OCI-LY3 (cell line): ENCODE measurements around the gene ELF1.
"Not testable (repeated sequence)": the region's sequence is repeated elsewhere in the genome, so short reads cannot be mapped to it uniquely, and the experiment has no call there.

ENCODE experiments used
- H2AFZ ChIP-seq: fragments of 200-600, 300-600 bp; shearing (Covaris generic); 2 replicates; pipeline ENCODE4 v1.6.0; 2014; ENCODE audit warnings: antibody characterized with exemption, low read depth, low read length
- H3K27ac ChIP-seq: fragments of 200-600, 300-600 bp; sonication (generic); 2 replicates; pipeline ENCODE4 v1.5.1; 2014; ENCODE audit warnings: mild to moderate bottlenecking, low read length, moderate library complexity, mixed read lengths
- H3K27me3 ChIP-seq: fragments of 200-600, 300-600 bp; sonication (generic); 2 replicates; pipeline ENCODE4 v1.6.1; 2014; ENCODE audit warnings: low read depth, low read length, mixed read lengths
- H3K36me3 ChIP-seq: fragments of 200-600, 300-600 bp; sonication (generic); replicated peaks from 2 replicates; pipeline ENCODE3; 2014; ENCODE audit warnings: low read depth, low read length, mixed read lengths
- H3K4me1 ChIP-seq: fragments of 300-600, 200-600 bp; sonication (generic); 2 replicates; pipeline ENCODE4 v1.6.1; 2014; ENCODE audit warnings: low read length, mixed read lengths
- H3K4me2 ChIP-seq: fragments of 200-600, 300-600 bp; sonication (generic); 2 replicates; pipeline ENCODE4 v1.6.1; 2014; ENCODE audit warnings: low read length, mixed read lengths
- H3K4me3 ChIP-seq: fragments of 300-600, 200-600 bp; sonication (generic); 2 replicates; pipeline ENCODE4 v1.5.1; 2014; ENCODE audit warnings: antibody characterized with exemption, mild to moderate bottlenecking, low read length, moderate library complexity
- H3K79me2 ChIP-seq: fragments of 300-600, 200-600 bp; shearing (Covaris generic); 2 replicates; pipeline ENCODE4 v1.6.1; 2014; ENCODE audit warnings: mild to moderate bottlenecking, low read length, mixed read lengths
- H3K9ac ChIP-seq: fragments of 300-600, 200-600 bp; shearing (Covaris generic); 2 replicates; pipeline ENCODE4 v1.6.0; 2014; ENCODE audit warnings: mild to moderate bottlenecking, low read length, moderate library complexity
- H3K9me3 ChIP-seq: fragments of 200-600, 300-600 bp; shearing (Covaris generic); 2 replicates; pipeline ENCODE4 v1.6.1; 2014; ENCODE audit warnings: low read length, mixed read lengths; ENCODE audit not compliant: insufficient read depth
- H4K20me1 ChIP-seq: fragments of 200-600, 300-600 bp; sonication (generic); 2 replicates; pipeline ENCODE4 v1.6.1; 2016; ENCODE audit warnings: low read length, mixed read lengths; ENCODE audit not compliant: insufficient read depth
- EZH2phosphoT487 ChIP-seq: fragments of 200-600 bp; shearing (Covaris generic); IDR thresholded peaks from 2 replicates; pipeline ENCODE4 v1.6.1; 2018; ENCODE audit warnings: antibody characterized with exemption, mixed run types, low read depth
- TF ChIP-seq, protein P1 (sequence below): fragments of 200-600, 300-600 bp; sonication (generic); IDR thresholded peaks from 2 replicates; pipeline ENCODE4 v1.5.1; 2014; ENCODE audit warnings: antibody characterized with exemption, low read length, low read depth

Gene ELF1

DNA sequence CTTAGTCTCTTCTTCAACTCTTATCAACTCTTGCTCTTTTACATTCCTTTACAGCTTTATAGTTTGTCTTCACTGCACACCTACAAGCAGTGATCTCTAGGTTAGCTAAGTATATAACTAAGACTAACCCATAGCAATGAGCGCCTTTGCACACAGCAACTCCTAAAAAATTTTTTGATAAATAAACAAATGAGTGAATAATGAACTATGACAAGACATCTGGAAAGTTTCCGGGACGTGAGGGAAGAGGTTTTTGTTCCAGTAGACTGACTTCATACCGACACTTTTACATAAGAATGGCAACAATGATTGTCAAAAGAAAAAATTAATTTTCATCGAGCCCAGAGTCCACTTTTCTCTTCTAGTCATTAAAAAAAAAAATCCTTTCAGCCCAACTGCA is 98.3 kb downstream of the ELF1 start:
- no peaks in the 10 kb centered on the region for H3K9me3 ChIP-seq
- peak overlapping the region; percentile 90 for H3K4me3 ChIP-seq
- H4K20me1 ChIP-seq: no peaks in the 10 kb centered on the region
- H2AFZ ChIP-seq: peak overlapping the region; percentile 90
- H3K36me3 ChIP-seq: peaks cover 2% of the 10 kb centered on the region
- H3K9ac ChIP-seq: peak overlapping the region; percentile 63
- H3K27ac ChIP-seq: no peak overlapping the region
- TF ChIP-seq EZH2phosphoT487: no peak
- TF ChIP-seq, protein P1, sequence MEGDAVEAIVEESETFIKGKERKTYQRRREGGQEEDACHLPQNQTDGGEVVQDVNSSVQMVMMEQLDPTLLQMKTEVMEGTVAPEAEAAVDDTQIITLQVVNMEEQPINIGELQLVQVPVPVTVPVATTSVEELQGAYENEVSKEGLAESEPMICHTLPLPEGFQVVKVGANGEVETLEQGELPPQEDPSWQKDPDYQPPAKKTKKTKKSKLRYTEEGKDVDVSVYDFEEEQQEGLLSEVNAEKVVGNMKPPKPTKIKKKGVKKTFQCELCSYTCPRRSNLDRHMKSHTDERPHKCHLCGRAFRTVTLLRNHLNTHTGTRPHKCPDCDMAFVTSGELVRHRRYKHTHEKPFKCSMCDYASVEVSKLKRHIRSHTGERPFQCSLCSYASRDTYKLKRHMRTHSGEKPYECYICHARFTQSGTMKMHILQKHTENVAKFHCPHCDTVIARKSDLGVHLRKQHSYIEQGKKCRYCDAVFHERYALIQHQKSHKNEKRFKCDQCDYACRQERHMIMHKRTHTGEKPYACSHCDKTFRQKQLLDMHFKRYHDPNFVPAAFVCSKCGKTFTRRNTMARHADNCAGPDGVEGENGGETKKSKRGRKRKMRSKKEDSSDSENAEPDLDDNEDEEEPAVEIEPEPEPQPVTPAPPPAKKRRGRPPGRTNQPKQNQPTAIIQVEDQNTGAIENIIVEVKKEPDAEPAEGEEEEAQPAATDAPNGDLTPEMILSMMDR: no peak
- no peaks in the 10 kb centered on the region for H3K79me2 ChIP-seq
- H3K4me2 ChIP-seq: peak overlapping the region; percentile 81
- no peaks in the 10 kb centered on the region for H3K27me3 ChIP-seq
- peaks cover 19% of the 10 kb centered on the region for H3K4me1 ChIP-seq

DNA sequence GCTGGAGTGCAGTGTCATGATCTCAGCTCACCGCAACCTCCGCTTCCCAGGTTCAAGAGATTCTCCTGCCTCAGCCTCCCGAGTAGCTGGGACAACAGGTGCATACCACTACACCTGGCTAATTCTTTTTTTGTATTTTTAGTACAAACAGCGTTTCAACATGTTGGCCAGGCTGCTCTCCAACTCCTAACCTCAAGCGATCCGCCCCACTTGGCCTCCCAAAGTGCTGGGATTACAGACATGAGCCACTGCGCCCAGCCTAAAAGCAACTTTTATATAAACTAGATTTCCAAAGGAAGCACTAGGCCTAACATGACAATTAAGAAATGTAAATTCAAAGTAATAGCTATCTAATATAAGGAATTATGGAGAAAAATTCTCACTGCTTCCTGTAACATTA is 99.2 kb downstream of the ELF1 start:
- H3K79me2 ChIP-seq, H3K27ac ChIP-seq, H3K9me3 ChIP-seq, H3K4me3 ChIP-seq, H4K20me1 ChIP-seq, H3K27me3 ChIP-seq, H3K9ac ChIP-seq, H2AFZ ChIP-seq, H3K36me3 ChIP-seq, H3K4me2 ChIP-seq: not testable (repeated sequence)
- H3K4me1 ChIP-seq: peaks cover 19% of the 10 kb centered on the region

DNA sequence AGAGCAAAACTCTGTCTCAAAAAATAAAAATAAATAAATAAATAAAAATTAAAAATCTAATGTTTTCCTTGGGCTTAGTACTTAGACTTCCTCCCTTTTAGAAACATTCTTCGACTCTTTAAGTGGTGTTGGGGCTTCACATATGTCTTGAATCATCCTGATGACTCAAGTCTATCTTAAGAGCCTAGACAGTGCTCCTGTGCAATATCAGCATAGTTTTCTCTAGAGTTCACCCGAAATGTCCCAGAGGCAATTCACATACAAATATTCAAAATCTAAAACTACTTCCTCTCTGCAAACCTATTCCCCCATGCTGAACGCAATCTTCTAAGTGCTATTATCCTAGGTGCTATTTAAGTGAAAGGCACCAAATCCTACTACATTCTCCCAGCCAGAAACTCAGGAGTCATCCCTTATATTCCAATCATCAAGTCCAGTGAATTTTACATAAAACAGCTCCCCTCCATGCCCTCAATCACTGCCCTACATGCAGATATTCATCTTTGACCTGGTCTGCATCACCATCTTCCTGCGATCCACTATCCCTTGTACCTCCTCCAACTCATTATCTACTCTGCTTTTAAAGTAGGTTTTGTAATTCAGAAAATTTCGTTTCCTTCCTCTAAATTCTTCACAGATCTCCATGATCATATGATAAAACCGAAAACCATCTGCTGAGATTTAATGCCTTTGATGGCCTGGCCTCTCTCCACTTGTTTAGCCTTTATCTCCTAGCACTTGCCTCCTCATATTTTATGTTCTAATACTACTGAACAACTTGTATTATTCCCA is 102.7 kb downstream of the ELF1 start:
- peaks cover 16% of the 10 kb centered on the region for H3K4me1 ChIP-seq
- TF ChIP-seq, protein P1: no peak
- no peak for TF ChIP-seq EZH2phosphoT487
- no peaks in the 10 kb centered on the region for H3K79me2 ChIP-seq
- no peaks in the 10 kb centered on the region for H3K9me3 ChIP-seq
- no peak overlapping the region for H3K4me2 ChIP-seq
- H4K20me1 ChIP-seq: no peaks in the 10 kb centered on the region
- H3K27ac ChIP-seq: no peak overlapping the region
- no peaks in the 10 kb centered on the region for H3K27me3 ChIP-seq
- no peak overlapping the region for H3K9ac ChIP-seq
- no peak overlapping the region for H2AFZ ChIP-seq
- H3K36me3 ChIP-seq: no peaks in the 10 kb centered on the region
- H3K4me3 ChIP-seq: no peak overlapping the region

DNA sequence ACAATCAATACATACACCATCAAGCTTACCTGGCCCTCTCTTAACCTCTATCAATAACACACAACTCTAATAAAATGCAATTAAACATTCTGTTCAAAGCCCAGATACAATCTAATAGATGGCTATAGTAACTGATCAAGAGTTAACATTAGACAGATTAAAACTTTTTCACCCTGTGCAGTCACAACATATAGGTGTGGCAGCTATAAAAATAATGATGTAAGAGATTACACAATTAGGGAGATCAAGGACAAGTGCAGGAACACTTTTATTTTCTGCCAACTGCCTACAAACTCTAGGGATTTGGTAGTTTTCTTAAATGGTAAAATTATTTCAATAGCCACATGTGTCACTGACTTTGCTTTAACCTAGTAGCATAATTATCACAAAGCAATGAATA is 104.3 kb downstream of the ELF1 start:
- not testable (repeated sequence) for H3K4me2 ChIP-seq, H3K27me3 ChIP-seq, H3K9me3 ChIP-seq, H2AFZ ChIP-seq, H4K20me1 ChIP-seq, H3K27ac ChIP-seq, H3K4me3 ChIP-seq, H3K9ac ChIP-seq, H3K36me3 ChIP-seq, H3K79me2 ChIP-seq
- H3K4me1 ChIP-seq: peaks cover 13% of the 10 kb centered on the region

DNA sequence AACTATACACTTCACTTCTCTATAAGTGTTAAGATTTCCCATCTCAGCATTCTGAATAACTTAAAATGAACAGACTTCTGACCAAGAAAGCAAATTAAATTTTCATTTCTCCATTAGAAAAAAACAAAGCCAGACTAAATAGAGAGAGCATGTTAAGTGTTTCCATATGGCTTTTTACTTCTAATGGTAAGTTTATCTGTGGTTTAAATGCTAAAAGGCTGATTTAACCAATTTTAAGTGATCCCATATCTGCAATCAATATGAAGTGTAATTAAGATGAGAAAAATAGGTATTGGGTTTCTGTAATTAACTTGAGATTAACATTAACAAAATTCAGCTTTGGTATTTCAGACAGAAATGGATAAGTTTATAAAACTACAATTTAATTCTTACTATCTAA is 107.8 kb downstream of the ELF1 start:
- Histone ChIP-seq H3K27ac (no peak overlapping the region), H3K4me1 (peaks cover 7% of the 10 kb centered on the region), H3K9me3 (no peaks in the 10 kb centered on the region), H3K36me3 (no peaks in the 10 kb centered on the region), H2AFZ (no peak overlapping the region), H3K4me3 (no peak overlapping the region), H3K9ac (no peak overlapping the region), H4K20me1 (no peaks in the 10 kb centered on the region), H3K4me2 (no peak overlapping the region), H3K27me3 (no peaks in the 10 kb centered on the region), H3K79me2 (no peaks in the 10 kb centered on the region)
- TF ChIP-seq EZH2phosphoT487: no peak
- TF ChIP-seq, protein P1: no peak
